Stimulated activated CD4-positive, alpha-beta T cell treated with anti-CD3 and anti-CD28 coated beads, Interleukin-4, amount 100 ng/mL, for 1 hour (primary cell): Measurements from ENCODE around the gene RCAN2.

Experiments used
- DNase-seq: peaks from one replicate; pipeline ENCODE4 v3.0.0-alpha.2; 2020

Gene RCAN2

GRCh38 chr6:46329568-46329967 lies 161.7 kb downstream of the RCAN2 start:
- no peak for DNase-seq

- no peak for DNase-seq
Measured at GRCh38 chr6:46327779-46328178, 163.5 kb downstream of the RCAN2 start.

GRCh38 chr6:46325561-46326530 lies 165.4 kb downstream of the RCAN2 start:
- DNase-seq: no peak

GRCh38 chr6:46324706-46325105 lies 166.5 kb downstream of the RCAN2 start:
- no peak for DNase-seq

- no peak for DNase-seq
Measured at GRCh38 chr6:46323966-46324622, 167.2 kb downstream of the RCAN2 start.

GRCh38 chr6:46323312-46323965 lies 167.8 kb downstream of the RCAN2 start:
- no peak for DNase-seq

- DNase-seq: no peak
Measured at GRCh38 chr6:46320505-46320904, 170.7 kb downstream of the RCAN2 start.

- DNase-seq: no peak
Measured at GRCh38 chr6:46315589-46315988, 175.7 kb downstream of the RCAN2 start.

- DNase-seq: no peak
Measured at GRCh38 chr6:46312654-46313053, 178.6 kb downstream of the RCAN2 start.

- DNase-seq: no peak
Measured at GRCh38 chr6:46310196-46310595, 181.1 kb downstream of the RCAN2 start.

GRCh38 chr6:46306431-46306830 lies 184.8 kb downstream of the RCAN2 start:
- no peak for DNase-seq

GRCh38 chr6:46305833-46306232 lies 185.4 kb downstream of the RCAN2 start:
- no peak for DNase-seq

GRCh38 chr6:46305236-46305635 lies 186.0 kb downstream of the RCAN2 start:
- no peak for DNase-seq

- no peak for DNase-seq
Measured at GRCh38 chr6:46302816-46303215, 188.4 kb downstream of the RCAN2 start.

- no peak for DNase-seq
Measured at GRCh38 chr6:46302176-46302575, 189.1 kb downstream of the RCAN2 start.

GRCh38 chr6:46299253-46299652 lies 192.0 kb downstream of the RCAN2 start:
- DNase-seq: no peak

GRCh38 chr6:46296586-46296985 lies 194.7 kb downstream of the RCAN2 start:
- DNase-seq: no peak

GRCh38 chr6:46293641-46294316 lies 197.5 kb downstream of the RCAN2 start:
- DNase-seq: no peak

GRCh38 chr6:46291880-46292279 lies 199.4 kb downstream of the RCAN2 start:
- no peak for DNase-seq

GRCh38 chr6:46291275-46291633 lies 200.0 kb downstream of the RCAN2 start:
- no peak for DNase-seq

- no peak for DNase-seq
Measured at GRCh38 chr6:46290421-46291274, 200.6 kb downstream of the RCAN2 start.

- no peak for DNase-seq
Measured at GRCh38 chr6:46289898-46290297, 201.4 kb downstream of the RCAN2 start.
